ENCODE data around the gene CACNA2D2. TPM values are rescaled to one million over a fixed set of nuclear protein-coding genes. Genes with fewer than 3 reads are reported as not detected.

Gene CACNA2D2
- total RNA-seq, 4 donors from 2014 or later = 1.5 to 3.3 (median 2.9) TPM

- Histone ChIP-seq H3K27me3 (no peaks in the 10 kb centered on the region), H3K4me1 (peaks cover 32 to 54% of the 10 kb centered on the region in 2 donors), H3K27ac (peak overlapping the region; percentile 44 to 98 (median 96)), H3K4me3 (replicated peaks in 1 of 3) (no peak overlapping the region), H3K9me3 (no peaks in the 10 kb centered on the region), H3K36me3 (peaks cover 7 to 9% of the 10 kb centered on the region in 2 donors)
- no peak for DNase-seq
- intact Hi-C loops (cut with DNase I) = no loop called here
- 48% methylated on average over 4 of the region's 4 CpGs; no CpG with 5 or more reads in 1 of the 2 donors for WGBS, 2 donors
- no peak for TF ChIP-seq POLR2A (IDR thresholded peaks at IDR 0.05)
- no peak for TF ChIP-seq CTCF (IDR thresholded peaks at IDR 0.05)
These were observed 180.3 kb downstream of the CACNA2D2 start for GRCh38 chr3:50323092-50323600.

GRCh38 chr3:50322386-50323091 is 180.9 kb downstream of the CACNA2D2 start, which contains the start of gene HYAL2:
Gene HYAL2 (minus strand): TSS chr3:50322745. CDS start chr3:50320489, 2,256 bp downstream.
- Histone ChIP-seq H3K27ac (peak within 1 kb of the TSS; percentile 96 to 98 (median 98)), H3K36me3 (peaks cover 10 to 13% of the 10 kb centered on the region in 2 donors), H3K9me3 (no peaks in the 10 kb centered on the region), H3K4me1 (peaks cover 34 to 60% of the 10 kb centered on the region in 2 donors), H3K4me3 (replicated peaks in 1 of 3) (peak within 1 kb of the TSS; percentile 3 to 86 (median 43)), H3K27me3 (no peaks in the 10 kb centered on the region)
- 52 to 57% methylated on average over 24 to 27 of the region's 31 CpGs for WGBS, 2 donors
- peak in 1 of 2 donors; percentile 50 for DNase-seq
- intact Hi-C loops (cut with DNase I) = no loop called here
- no peak for TF ChIP-seq CTCF (IDR thresholded peaks at IDR 0.05)

- H3K27ac ChIP-seq = peak overlapping the region; percentile 96 to 98 (median 98)
- no peaks in the 10 kb centered on the region for H3K9me3 ChIP-seq
- WGBS, 2 donors = 10 to 35% methylated on average over 2 to 13 of the region's 14 CpGs
- DNase-seq = no peak
- H3K4me3 ChIP-seq (replicated peaks in 1 of 3) = peak overlapping the region; percentile 3 to 86 (median 43)
- no peaks in the 10 kb centered on the region for H3K27me3 ChIP-seq
- TF ChIP-seq POLR2A (IDR thresholded peaks at IDR 0.05) (no peak), CTCF (IDR thresholded peaks at IDR 0.05) (no peak)
- intact Hi-C loops (cut with DNase I) = no loop called here
- H3K4me1 ChIP-seq = peaks cover 34 to 61% of the 10 kb centered on the region in 2 donors
- peaks cover 10 to 18% of the 10 kb centered on the region in 2 donors for H3K36me3 ChIP-seq
These were observed 181.4 kb downstream of the CACNA2D2 start for GRCh38 chr3:50322115-50322385.

GRCh38 chr3:50321336-50322114 is 181.9 kb downstream of the CACNA2D2 start:
- H3K36me3 ChIP-seq = peaks cover 10 to 20% of the 10 kb centered on the region in 2 donors
- DNase-seq = peak; percentile 90 to 94

More at GRCh38 chr3:50321336-50322114, 181.9 kb downstream of the CACNA2D2 start:
- intact Hi-C loops (cut with DNase I) = no loop called here
- peak in 5 of 6 experiments; percentile 23 to 61 (median 43) for TF ChIP-seq CTCF (IDR thresholded peaks at IDR 0.05)
- TF ChIP-seq POLR2A (IDR thresholded peaks at IDR 0.05) = peak; percentile 17 to 75
- H3K4me1 ChIP-seq = peaks cover 38 to 61% of the 10 kb centered on the region in 2 donors
- H3K27ac ChIP-seq = peak overlapping the region; percentile 96 to 98 (median 98)
- 2 to 20% methylated on average over 1 to 15 of the region's 59 CpGs for WGBS, 2 donors
- H3K27me3 ChIP-seq = no peaks in the 10 kb centered on the region
- H3K9me3 ChIP-seq = no peaks in the 10 kb centered on the region
- peak overlapping the region; percentile 43 to 92 (median 86) for H3K4me3 ChIP-seq (replicated peaks in 1 of 3)
